ENCODE results near the gene ZNF740.

- TF ChIP-seq SIRT6 (IDR thresholded peaks at IDR 0.05; ENCODE audit: low read length) (no peak), JUND (IDR thresholded peaks at IDR 0.05; ENCODE audit: low read length) (no peak), TAF1 (IDR thresholded peaks at IDR 0.05; ENCODE audit: low read depth, low read length) (no peak), CTCF (IDR thresholded peaks at IDR 0.05; ENCODE audit: control extremely low read depth in 1 of 3, insufficient read depth in 1 of 3, low read depth in 1 of 3, low read length in 3 of 3) (no peak), SUZ12 (IDR thresholded peaks at IDR 0.05; ENCODE audit: low read length) (no peak), RFX5 (IDR thresholded peaks at IDR 0.05; ENCODE audit: borderline replicate concordance, low read depth, low read length) (no peak), CREB1 (IDR thresholded peaks at IDR 0.05) (no peak), SP1 (IDR thresholded peaks at IDR 0.05; ENCODE audit: low read depth, low read length) (no peak), ATF2 (IDR thresholded peaks at IDR 0.05; ENCODE audit: low read length) (no peak), EGR1 (IDR thresholded peaks at IDR 0.05; ENCODE audit: borderline replicate concordance, low read depth, low read length) (no peak)
Observed at GRCh38 chr12:53133722-53134121, 46.8 kb upstream of the ZNF740 start.
